ENCODE results near the gene EMC7.

DNA sequence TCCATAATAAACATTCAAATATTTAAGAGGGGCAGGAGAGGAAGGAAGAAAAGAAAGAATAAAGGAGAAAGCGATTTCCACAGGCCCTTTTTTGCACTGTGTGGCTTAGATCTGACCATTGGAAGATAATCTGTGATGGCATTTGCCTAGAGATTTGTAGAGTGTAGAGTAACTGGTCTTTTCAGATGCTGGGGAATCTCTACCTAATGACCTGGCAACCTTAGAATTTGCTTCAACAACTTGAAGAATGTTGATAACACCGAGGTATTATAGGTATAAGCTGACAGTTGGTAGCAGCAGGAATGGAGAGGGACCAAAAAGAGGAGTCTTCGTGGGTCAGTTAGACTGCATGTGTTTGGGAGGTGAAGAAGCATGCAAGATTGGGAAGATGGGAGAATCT lies 41.7 kb downstream of the EMC7 start:
- TF ChIP-seq, protein P1, sequence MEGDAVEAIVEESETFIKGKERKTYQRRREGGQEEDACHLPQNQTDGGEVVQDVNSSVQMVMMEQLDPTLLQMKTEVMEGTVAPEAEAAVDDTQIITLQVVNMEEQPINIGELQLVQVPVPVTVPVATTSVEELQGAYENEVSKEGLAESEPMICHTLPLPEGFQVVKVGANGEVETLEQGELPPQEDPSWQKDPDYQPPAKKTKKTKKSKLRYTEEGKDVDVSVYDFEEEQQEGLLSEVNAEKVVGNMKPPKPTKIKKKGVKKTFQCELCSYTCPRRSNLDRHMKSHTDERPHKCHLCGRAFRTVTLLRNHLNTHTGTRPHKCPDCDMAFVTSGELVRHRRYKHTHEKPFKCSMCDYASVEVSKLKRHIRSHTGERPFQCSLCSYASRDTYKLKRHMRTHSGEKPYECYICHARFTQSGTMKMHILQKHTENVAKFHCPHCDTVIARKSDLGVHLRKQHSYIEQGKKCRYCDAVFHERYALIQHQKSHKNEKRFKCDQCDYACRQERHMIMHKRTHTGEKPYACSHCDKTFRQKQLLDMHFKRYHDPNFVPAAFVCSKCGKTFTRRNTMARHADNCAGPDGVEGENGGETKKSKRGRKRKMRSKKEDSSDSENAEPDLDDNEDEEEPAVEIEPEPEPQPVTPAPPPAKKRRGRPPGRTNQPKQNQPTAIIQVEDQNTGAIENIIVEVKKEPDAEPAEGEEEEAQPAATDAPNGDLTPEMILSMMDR (IDR thresholded peaks at IDR 0.05), result no peak
- no peak for TF ChIP-seq POLR2AphosphoS5 (IDR thresholded peaks at IDR 0.05; ENCODE audit: insufficient read depth in 1 of 2, low read depth in 1 of 2)

Measured in vagina (tissue), 2 donors.